Pericardium fibroblast (primary cell): ENCODE results near the gene NUP107. TPM values are rescaled to one million over a fixed set of nuclear protein-coding genes. Genes with fewer than 3 reads are reported as not detected.

ENCODE experiments used
- total RNA-seq: library from RNA; depleted of rRNA; stranded (reverse); fragments of >200 nt; gene quantifications from 2 replicates; pipeline ENCODE4 v1.2.3, GENCODE V29; 2015

The NUP107 gene
- 18.4 and 21.7 TPM in 2 replicates for total RNA-seq

DNA sequence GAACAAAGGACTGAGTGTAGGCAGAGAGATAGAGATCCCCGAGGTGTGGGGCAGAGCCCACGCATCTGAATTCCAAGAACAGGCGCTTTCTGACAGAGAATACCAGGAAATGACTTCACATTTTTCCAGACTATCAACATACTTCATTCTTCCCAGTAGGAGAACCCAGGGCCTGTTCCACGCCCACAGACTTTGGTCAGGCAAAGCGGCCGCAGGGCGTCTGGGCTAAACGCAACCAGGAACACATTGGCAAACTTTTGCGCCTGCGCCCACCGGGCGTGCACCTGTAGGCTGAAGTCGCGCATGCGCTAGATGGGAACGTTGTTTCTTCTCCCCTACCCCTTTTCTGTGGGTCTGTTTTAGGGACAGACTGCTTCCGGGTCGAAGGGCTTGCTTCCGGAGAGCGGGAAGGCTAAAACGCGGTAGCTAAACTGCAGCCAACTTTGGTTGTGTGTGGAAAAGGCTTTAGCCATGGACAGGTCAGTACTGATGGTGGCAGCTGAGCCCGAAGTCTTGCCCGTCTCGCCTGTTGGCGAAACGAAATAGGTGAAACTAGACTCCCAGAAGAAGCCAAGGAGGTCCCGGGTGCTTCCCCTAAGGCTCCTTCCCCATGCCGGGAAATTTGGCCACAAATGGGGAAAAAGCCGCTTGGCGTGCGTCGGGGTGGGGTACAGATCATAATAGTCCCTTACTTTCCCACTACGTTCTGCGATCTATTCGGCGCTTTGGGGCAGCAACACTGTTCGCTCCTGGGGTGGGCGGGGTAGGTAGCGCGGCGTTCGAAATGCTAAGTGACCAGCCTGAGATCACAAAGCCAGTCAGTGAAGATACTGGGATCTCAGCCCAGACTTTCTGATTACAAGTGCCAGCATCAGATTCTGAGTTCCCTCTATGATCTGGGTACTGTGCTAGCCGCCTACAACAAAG, at the start of gene NUP107:
TSS of gene NUP107 (plus strand) at position 384 of the 927 bp plus-strand sequence. CDS start at position 472, 88 bp downstream.

DNA sequence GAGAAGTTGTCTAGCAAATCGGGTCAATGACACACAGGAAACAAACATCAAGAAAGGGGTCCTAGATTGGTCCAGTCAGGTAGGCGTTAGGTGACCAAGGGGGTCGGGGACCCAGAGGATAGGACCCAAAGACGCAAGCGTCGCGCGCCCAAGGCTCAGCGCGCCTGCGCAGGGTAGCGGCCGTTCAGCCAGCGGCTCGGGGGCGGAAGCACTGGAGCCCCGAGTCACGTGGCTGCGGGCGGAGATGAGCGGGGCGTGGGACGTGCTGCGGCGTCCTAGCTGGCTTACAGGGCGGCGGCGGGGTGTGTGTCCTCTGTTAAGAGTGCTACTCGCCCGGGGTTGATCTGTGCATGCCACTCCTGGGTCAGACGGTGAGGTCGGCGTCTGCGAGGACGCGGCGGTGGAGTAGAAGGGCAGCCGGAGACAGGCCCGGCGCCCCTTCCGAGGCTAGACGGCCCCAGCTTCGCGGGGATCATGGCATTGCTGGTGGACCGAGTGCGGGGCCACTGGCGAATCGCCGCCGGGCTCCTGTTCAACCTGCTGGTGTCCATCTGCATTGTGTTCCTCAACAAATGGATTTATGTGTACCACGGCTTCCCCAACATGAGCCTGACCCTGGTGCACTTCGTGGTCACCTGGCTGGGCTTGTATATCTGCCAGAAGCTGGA, 59.3 kb downstream of the NUP107 start, which contains the start of gene SLC35E3:
TSS of gene SLC35E3 (plus strand) at position 273 of the 668 bp plus-strand sequence. CDS start at position 475, 202 bp downstream.

Other genes with a start within 250 kb of the NUP107 start
- 173 and 230 TPM in 2 replicates for gene RAP1B, start 76.1 kb upstream of the NUP107 start, total RNA-seq
- gene SLC35E3, start 59.2 kb downstream of the NUP107 start, total RNA-seq, result 1.8 and 8.8 TPM in 2 replicates
- gene MDM2, start 121.2 kb downstream of the NUP107 start, total RNA-seq, result 56.7 and 205 TPM in 2 replicates
- gene CPM, start 246.2 kb downstream of the NUP107 start, total RNA-seq, result 10.5 and 82.0 TPM in 2 replicates